ENCODE measurements around the gene SREBF1.
A peak's percentile ranks its signal among the peaks of the same experiment; 100 is the strongest.

The SREBF1 gene

DNA sequence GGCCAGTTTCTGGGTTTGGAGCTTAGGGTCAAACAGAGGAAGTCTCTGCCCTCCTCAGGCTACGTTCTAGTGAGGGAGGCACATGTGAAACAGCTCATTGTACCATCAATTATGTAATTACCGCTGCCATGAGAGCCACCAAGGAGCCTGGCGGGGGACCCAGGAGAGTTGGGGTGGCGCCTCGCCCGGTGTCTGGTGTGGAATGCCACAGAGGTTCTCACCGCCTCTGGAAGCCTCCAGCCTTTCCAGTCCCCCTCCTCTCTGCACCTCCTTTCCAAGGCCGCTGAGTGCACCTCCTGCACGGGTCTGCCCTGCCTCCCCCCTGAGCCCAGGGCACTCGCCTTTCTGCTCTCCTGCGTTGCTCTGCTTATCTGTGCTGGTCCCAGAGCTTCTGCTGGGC lies 51.4 kb downstream of the SREBF1 start:
- no peak overlapping the region for H3K4me3 ChIP-seq (ENCODE audit: low read length)

DNA sequence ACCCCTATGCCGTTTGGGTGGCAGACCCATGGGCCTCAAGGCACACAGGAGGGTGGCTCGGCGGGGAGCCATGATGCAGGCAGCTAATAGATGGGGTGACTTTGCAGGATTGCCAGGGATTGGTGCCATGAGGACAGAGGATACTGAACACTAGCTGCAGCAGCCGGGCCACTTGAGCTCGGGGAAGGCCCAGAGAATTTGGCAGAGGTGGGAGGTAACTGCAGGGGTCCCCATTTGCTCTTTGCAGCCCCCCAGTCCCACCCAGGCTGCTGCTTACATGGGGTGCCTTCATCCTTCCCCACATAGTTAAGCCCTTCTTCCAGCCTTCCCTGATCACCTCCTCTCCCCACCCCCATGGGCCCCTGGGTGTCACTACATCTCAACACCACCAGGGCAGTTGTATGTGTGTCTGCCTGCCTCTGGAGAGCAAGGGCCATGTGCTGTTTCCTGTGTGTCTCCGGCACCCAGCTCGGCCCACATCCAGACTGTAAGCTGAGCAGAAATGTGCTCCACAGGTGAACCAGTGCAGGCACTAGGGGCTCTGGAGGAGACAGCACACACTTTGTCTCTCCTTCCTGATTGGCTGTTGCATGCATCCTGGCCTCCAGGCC lies 52.0 kb downstream of the SREBF1 start:
- no peaks in the 10 kb centered on the region for H3K9me3 ChIP-seq (ENCODE audit: control insufficient read depth, low read length)
- no peak overlapping the region for H3K9ac ChIP-seq (ENCODE audit: low read length)
- H3K27me3 ChIP-seq (replicated peaks; ENCODE audit: control insufficient read depth, insufficient read depth, low read length) = no peaks in the 10 kb centered on the region
- H3K4me1 ChIP-seq (ENCODE audit: control insufficient read depth, insufficient read depth, low read length) = peaks cover 17% of the 10 kb centered on the region
- DNase-seq (ENCODE audit: low read depth) = peak; percentile 21
- no peak overlapping the region for H3K4me3 ChIP-seq (ENCODE audit: low read length)
- no peaks in the 10 kb centered on the region for H3K36me3 ChIP-seq (ENCODE audit: control insufficient read depth, insufficient read depth, low read length, severe bottlenecking)

More for the DNA sequence above, 51.4 kb downstream of the SREBF1 start:
- DNase-seq (ENCODE audit: low read depth) = no peak
- Histone ChIP-seq H3K4me1 (ENCODE audit: control insufficient read depth, insufficient read depth, low read length) (peaks cover 17% of the 10 kb centered on the region), H3K9me3 (ENCODE audit: control insufficient read depth, low read length) (no peaks in the 10 kb centered on the region), H3K27me3 (replicated peaks; ENCODE audit: control insufficient read depth, insufficient read depth, low read length) (no peaks in the 10 kb centered on the region), H3K36me3 (ENCODE audit: control insufficient read depth, insufficient read depth, low read length, severe bottlenecking) (no peaks in the 10 kb centered on the region), H3K9ac (ENCODE audit: low read length) (no peak overlapping the region)

DNA sequence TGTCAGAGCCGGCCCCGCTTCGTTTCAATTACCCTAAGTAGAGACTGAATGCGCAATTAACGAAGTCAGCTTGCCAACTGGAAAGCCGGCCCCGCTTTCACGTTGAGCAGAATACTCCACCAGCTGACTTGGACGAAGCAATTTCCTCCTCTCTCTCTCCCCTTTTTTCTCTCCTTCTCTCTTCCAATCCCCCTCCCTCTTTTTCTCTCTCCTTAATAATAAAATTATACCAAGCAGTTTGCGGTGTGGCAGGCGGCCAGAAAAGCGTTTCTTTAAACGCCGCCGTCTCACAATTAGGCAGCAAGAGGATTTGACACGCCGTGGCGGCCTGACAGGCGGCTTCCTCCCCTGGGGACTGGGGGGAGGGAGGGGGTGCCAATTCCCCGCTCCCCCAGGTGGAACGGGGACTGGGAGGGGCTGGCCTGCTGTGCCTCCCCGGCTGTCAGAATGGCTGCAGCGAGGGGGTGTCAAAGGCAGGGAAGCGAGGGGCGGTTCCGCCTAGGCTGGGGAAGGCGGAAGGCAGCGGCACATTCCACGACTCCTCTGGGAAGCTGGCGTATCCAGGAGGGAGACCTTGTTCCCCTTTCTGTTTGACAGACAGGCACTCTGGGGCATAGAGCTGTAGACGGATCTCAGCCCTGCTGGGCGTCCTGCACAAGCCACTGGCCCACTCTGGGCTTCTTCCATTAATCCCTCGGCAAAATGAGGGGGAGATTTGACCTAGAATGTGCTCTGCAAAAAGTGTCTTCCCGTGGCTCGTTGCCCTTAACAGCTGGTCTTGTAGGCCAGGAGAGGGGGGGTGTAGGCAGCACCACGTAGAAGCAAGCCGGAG lies 52.7 kb downstream of the SREBF1 start:
- Histone ChIP-seq H3K4me3 (ENCODE audit: low read length) (peak overlapping the region; percentile 70), H3K36me3 (ENCODE audit: control insufficient read depth, insufficient read depth, low read length, severe bottlenecking) (no peaks in the 10 kb centered on the region), H3K27me3 (replicated peaks; ENCODE audit: control insufficient read depth, insufficient read depth, low read length) (no peaks in the 10 kb centered on the region), H3K9me3 (ENCODE audit: control insufficient read depth, low read length) (no peaks in the 10 kb centered on the region), H3K9ac (ENCODE audit: low read length) (peak overlapping the region; percentile 51), H3K4me1 (ENCODE audit: control insufficient read depth, insufficient read depth, low read length) (peaks cover 22% of the 10 kb centered on the region)
- peak; percentile 25 for DNase-seq (ENCODE audit: low read depth)

DNA sequence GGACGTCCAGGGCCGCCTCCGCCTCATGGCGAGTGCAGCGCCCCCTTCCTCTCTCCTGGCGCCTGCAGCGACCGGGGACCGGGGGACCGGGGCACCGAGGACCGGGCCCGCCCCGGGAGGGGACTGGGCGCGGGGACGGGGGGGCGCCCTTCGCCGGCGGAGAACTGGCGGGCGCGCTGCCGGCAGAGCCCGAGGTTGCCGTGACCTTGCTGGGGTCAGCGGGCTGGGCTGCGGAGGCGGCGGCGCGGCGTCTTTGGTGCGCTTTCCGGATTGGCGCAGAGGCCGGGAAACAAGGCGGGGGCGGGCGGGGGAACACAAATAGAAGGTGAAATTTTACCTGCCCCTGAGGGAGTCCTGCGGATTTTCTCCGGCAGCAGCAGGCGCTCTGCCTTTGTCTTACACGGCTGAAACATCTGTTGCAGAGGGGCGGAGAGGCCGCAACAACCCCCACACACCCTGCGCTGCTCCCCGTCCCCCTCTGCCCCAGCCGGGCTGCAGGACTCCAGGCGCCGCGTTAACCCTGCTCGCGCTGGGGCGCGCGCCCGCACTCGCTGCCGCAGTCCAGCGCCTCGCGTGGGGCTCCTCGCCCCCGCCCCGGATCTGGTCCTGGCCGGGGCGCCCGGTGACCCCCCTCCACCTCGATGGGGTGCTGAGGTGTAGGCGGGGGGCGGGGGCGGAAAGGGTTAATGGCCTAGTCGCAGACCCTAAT lies 53.5 kb downstream of the SREBF1 start:
- H3K9ac ChIP-seq (ENCODE audit: low read length) = peak overlapping the region; percentile 51
- DNase-seq (ENCODE audit: low read depth) = peak; percentile 52
- H3K36me3 ChIP-seq (ENCODE audit: control insufficient read depth, insufficient read depth, low read length, severe bottlenecking) = no peaks in the 10 kb centered on the region
- peaks cover 30% of the 10 kb centered on the region for H3K4me1 ChIP-seq (ENCODE audit: control insufficient read depth, insufficient read depth, low read length)
- H3K4me3 ChIP-seq (ENCODE audit: low read length) = peak overlapping the region; percentile 70
- no peaks in the 10 kb centered on the region for H3K9me3 ChIP-seq (ENCODE audit: control insufficient read depth, low read length)
- no peaks in the 10 kb centered on the region for H3K27me3 ChIP-seq (replicated peaks; ENCODE audit: control insufficient read depth, insufficient read depth, low read length)

DNA sequence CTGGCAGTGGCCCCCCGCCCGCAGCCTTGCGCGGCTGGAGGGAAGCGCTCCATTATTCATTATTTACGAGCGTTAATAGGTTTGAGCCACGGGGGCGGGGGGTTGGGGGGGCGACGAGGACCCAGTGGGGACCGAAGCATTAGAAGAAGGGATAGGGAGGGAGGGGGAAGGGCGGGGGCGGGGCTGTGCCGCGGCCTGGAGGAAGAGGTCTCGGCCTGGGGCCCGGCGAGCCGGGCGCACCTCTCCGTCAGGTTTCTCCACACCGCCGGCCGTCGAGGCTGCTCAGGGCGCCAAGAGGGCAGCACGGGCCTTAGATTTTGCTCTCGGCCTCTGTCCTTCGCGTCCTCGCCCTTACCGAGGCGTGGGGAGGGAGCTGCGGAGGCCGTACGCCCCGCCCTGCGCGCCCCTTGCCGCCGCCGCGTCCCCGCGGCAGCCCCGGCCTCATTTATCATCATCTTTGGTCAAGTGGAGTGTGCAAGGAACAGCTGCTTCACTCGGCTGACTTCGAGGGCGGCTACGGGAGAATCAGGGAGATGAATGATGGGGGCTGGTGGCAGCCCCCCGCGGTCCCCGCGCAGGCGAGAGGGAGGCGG lies 54.2 kb downstream of the SREBF1 start:
- no peaks in the 10 kb centered on the region for H3K27me3 ChIP-seq (replicated peaks; ENCODE audit: control insufficient read depth, insufficient read depth, low read length)
- no peaks in the 10 kb centered on the region for H3K36me3 ChIP-seq (ENCODE audit: control insufficient read depth, insufficient read depth, low read length, severe bottlenecking)
- H3K9me3 ChIP-seq (ENCODE audit: control insufficient read depth, low read length) = no peaks in the 10 kb centered on the region
- H3K4me3 ChIP-seq (ENCODE audit: low read length) = peak overlapping the region; percentile 70
- peaks cover 35% of the 10 kb centered on the region for H3K4me1 ChIP-seq (ENCODE audit: control insufficient read depth, insufficient read depth, low read length)
- H3K9ac ChIP-seq (ENCODE audit: low read length) = no peak overlapping the region
- DNase-seq (ENCODE audit: low read depth) = peak; percentile 30

DNA sequence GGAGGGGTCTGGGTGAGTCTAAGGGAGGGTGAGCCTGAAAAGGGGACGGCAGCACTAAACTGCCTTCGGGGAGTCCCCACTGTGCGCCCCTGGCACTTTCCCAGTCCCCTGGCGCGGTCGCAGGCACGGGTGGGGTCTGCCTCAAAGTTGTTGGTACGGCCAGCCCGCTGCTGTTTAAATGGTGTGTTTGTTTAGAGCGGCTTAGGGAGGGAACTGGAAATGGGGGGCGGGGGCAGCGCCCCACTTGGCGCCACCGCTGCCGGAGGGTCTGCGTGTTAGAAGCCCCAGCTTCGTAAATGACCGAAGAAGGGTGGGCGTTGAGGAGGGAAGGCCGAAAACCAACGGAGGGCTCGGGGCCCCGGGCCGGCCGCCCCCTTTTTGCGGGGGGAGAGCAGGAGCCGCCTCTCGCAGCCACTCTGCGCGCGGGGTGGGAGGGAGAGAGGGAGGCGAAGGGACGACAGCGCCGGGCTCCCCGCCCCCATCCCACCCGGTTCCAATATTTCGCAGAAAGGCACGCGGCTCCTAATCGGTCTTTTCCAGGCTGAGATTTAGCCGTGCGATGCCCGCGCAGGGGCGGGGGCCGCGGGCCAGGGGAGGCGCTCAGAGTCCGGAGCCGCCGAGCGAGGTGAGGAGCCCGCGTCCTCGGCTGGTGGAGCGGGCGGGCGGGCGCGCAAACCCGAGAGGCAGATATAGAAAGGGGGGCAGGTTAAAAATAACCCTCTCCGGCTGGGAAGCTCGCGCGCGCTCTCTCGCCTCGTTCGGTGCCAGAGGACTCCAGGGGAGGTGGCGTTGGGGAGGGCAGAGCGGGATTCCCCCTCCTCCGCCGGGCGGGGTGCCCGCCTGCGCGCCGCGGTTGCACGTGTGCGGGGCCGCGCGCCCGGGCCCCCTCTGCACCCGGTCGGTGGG lies 54.9 kb downstream of the SREBF1 start:
- H3K9ac ChIP-seq (ENCODE audit: low read length) = no peak overlapping the region
- H3K27me3 ChIP-seq (replicated peaks; ENCODE audit: control insufficient read depth, insufficient read depth, low read length) = no peaks in the 10 kb centered on the region
- H3K4me3 ChIP-seq (ENCODE audit: low read length) = peak overlapping the region; percentile 63
- H3K36me3 ChIP-seq (ENCODE audit: control insufficient read depth, insufficient read depth, low read length, severe bottlenecking) = no peaks in the 10 kb centered on the region
- peak; percentile 74 for DNase-seq (ENCODE audit: low read depth)
- H3K4me1 ChIP-seq (ENCODE audit: control insufficient read depth, insufficient read depth, low read length) = peaks cover 35% of the 10 kb centered on the region
- no peaks in the 10 kb centered on the region for H3K9me3 ChIP-seq (ENCODE audit: control insufficient read depth, low read length)

DNA sequence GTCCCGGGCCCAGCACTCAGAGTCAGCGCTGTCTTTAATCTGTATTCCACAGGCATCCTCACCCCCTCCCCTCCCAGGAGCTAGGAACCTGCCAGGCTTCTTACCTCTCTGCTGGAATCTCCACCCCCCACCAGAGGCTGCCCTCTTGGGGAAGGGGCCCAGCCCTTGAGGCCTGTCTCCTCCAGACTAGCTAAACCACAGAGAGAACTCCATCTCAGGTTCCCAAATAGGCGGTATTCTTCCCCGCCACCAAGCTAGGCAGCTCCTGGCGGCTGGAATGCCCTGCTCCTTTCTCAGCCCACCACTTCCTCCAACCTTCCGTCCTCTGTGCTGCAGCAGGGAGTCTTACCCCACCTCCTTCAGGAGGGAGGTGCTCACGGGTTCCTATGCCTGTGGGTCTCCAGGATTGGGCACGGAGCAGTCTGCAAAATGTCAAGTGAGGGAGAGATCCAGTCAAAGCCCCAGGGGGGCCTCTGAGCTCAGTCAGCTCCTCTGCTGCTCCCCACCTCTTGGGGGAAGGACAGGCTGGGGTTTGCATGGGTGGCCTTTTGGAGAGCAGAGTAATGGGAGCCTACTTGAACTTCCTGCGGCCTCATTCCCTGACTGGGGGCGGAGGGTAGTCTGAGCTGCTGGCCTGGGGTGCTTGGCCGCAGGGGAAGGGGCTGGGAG lies 55.7 kb downstream of the SREBF1 start:
- Histone ChIP-seq H3K4me3 (ENCODE audit: low read length) (no peak overlapping the region), H3K27me3 (replicated peaks; ENCODE audit: control insufficient read depth, insufficient read depth, low read length) (no peaks in the 10 kb centered on the region), H3K9ac (ENCODE audit: low read length) (no peak overlapping the region), H3K9me3 (ENCODE audit: control insufficient read depth, low read length) (no peaks in the 10 kb centered on the region), H3K4me1 (ENCODE audit: control insufficient read depth, insufficient read depth, low read length) (peaks cover 35% of the 10 kb centered on the region), H3K36me3 (ENCODE audit: control insufficient read depth, insufficient read depth, low read length, severe bottlenecking) (no peaks in the 10 kb centered on the region)
- peak; percentile 59 for DNase-seq (ENCODE audit: low read depth)

DNA sequence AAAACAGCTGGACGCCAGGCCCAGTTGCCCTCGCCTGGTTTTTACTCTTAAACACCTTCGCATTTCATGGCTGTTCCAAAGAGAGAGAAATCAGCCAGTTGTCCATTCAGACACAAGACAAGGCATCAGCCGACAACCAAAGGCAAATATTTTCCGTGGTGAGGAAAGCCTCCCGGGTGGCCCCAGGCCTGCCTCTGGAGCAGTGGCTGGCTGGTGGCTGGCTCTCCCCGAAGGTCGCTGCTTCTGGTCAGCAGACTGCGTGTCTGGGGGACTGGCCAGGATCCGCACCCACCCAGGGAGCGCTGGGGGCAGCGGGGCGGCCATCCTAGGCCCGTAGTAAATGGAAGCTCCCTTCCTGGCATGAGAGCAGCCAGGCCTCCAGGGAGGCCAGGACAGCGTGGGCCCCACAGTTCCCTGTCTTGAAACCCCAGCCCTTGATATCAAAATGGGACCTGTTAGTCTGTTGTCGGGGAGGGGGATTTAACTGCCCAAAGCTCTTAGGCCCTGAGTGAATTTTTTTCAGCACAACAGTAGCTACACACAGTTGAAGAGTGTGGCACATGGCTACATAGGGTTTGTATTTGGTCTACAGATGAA lies 57.7 kb downstream of the SREBF1 start:
- peak; percentile 39 for DNase-seq (ENCODE audit: low read depth)
- no peaks in the 10 kb centered on the region for H3K36me3 ChIP-seq (ENCODE audit: control insufficient read depth, insufficient read depth, low read length, severe bottlenecking)

DNA sequence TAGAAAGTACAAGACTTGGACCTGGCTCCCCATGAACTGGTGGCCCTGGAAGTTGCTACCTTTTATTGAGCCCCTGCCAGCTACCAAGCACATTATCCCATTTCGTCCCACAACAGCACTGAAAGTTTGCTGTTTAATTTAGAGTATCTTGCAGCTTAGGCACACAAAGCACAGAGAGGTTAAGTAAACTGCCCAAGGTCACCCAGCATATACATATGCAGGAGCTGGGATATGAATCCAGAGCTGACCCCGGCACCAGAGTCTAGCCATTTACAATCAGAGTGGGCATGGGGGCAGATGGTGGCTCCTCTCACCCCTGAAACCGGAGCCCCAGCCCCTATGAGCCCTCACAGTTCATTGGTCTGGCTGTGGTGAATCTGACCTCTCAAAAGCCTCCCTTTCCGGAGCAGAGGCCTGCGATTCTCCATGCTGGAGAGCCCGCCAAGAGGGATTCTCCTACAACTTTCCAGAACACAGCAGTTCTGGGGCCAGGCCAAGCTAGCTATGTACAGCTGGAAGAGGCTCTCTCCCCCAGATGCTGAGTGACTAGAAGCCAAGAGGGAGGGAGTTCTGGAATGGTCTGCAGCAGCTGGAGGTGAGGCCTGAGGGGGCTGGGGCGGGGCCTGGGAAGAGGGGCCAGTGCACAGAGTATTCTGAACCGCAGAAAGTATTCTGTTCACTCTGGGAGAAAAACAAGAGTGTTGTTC lies 58.3 kb downstream of the SREBF1 start:
- Histone ChIP-seq H3K4me3 (ENCODE audit: low read length) (no peak overlapping the region), H3K4me1 (ENCODE audit: control insufficient read depth, insufficient read depth, low read length) (peaks cover 30% of the 10 kb centered on the region), H3K9me3 (ENCODE audit: control insufficient read depth, low read length) (no peaks in the 10 kb centered on the region), H3K27me3 (replicated peaks; ENCODE audit: control insufficient read depth, insufficient read depth, low read length) (no peaks in the 10 kb centered on the region), H3K9ac (ENCODE audit: low read length) (peak overlapping the region; percentile 24), H3K36me3 (ENCODE audit: control insufficient read depth, insufficient read depth, low read length, severe bottlenecking) (no peaks in the 10 kb centered on the region)
- DNase-seq (ENCODE audit: low read depth) = peak; percentile 69

More for the DNA sequence above, 57.7 kb downstream of the SREBF1 start:
- Histone ChIP-seq H3K9ac (ENCODE audit: low read length) (no peak overlapping the region), H3K27me3 (replicated peaks; ENCODE audit: control insufficient read depth, insufficient read depth, low read length) (no peaks in the 10 kb centered on the region), H3K4me3 (ENCODE audit: low read length) (no peak overlapping the region), H3K4me1 (ENCODE audit: control insufficient read depth, insufficient read depth, low read length) (peaks cover 32% of the 10 kb centered on the region), H3K9me3 (ENCODE audit: control insufficient read depth, low read length) (no peaks in the 10 kb centered on the region)

All from adipocyte (in vitro differentiated cells).